WTC11 (cell line): ENCODE measurements around the gene SRPRA. TPM values are rescaled to one million over a fixed set of nuclear protein-coding genes. Genes with fewer than 3 reads are reported as not detected.

Experiments used
- AFF4 ChIP-seq: sonication (generic); formaldehyde crosslinking; IDR thresholded peaks from 2 replicates; pipeline ENCODE4 v1.8.1; 2023; ENCODE audit warnings: mild to moderate bottlenecking, missing genetic modification reagents, borderline replicate concordance
- ARID4B ChIP-seq: sonication (generic); formaldehyde crosslinking; IDR thresholded peaks from 2 replicates; pipeline ENCODE4 v1.8.0; 2023; ENCODE audit warnings: missing genetic modification reagents, mild to moderate bottlenecking, borderline replicate concordance
- ATF6 ChIP-seq: sonication (generic); formaldehyde crosslinking; IDR thresholded peaks from 2 replicates; pipeline ENCODE4 v1.8.1; 2023; ENCODE audit warnings: mild to moderate bottlenecking, missing genetic modification reagents
- CBFB ChIP-seq: sonication (generic); formaldehyde crosslinking; IDR thresholded peaks from 2 replicates; pipeline ENCODE4 v1.8.1; 2022; ENCODE audit warnings: mild to moderate bottlenecking, low read depth, missing genetic modification reagents
- CREB1 ChIP-seq: sonication (generic); formaldehyde crosslinking; IDR thresholded peaks from 2 replicates; pipeline ENCODE4 v1.8.0; 2023; ENCODE audit warnings: mild to moderate bottlenecking, missing genetic modification reagents
- CREM ChIP-seq: sonication (generic); formaldehyde crosslinking; IDR thresholded peaks from 2 replicates; pipeline ENCODE4 v1.8.1; 2022; ENCODE audit warnings: mild to moderate bottlenecking, missing genetic modification reagents, moderate library complexity
- CTCF ChIP-seq: fragments of 200-600 bp; IDR thresholded peaks from 2 replicates; pipeline ENCODE4 v1.8.0; 2022; ENCODE audit warnings: antibody characterized with exemption
- GRHL2 ChIP-seq: fragments of 250-450 bp; sonication (Bioruptor Pico); IDR thresholded peaks from 2 replicates; pipeline ENCODE4 v1.8.0; 2022; ENCODE audit warnings: mild to moderate bottlenecking, moderate library complexity; ENCODE audit not compliant: insufficient replicate concordance, severe bottlenecking
- MAX ChIP-seq: sonication (generic); formaldehyde crosslinking; IDR thresholded peaks from 2 replicates; pipeline ENCODE4 v1.8.0; 2022; ENCODE audit warnings: mild to moderate bottlenecking, missing genetic modification reagents
- NR3C1 ChIP-seq: sonication (generic); formaldehyde crosslinking; conservative IDR thresholded peaks from 2 replicates; pipeline ENCODE4 v1.8.1; 2023; ENCODE audit warnings: low read depth, mild to moderate bottlenecking, missing genetic modification reagents
- TEAD4 ChIP-seq: sonication (generic); formaldehyde crosslinking; IDR thresholded peaks from 2 replicates; pipeline ENCODE4 v1.8.0; 2022; ENCODE audit warnings: mild to moderate bottlenecking, missing genetic modification reagents
- USF2 ChIP-seq: sonication (generic); formaldehyde crosslinking; IDR thresholded peaks from 2 replicates; pipeline ENCODE4 v1.8.1; 2023; ENCODE audit warnings: mild to moderate bottlenecking, missing genetic modification reagents, moderate library complexity
- ZNF263 ChIP-seq: sonication (generic); formaldehyde crosslinking; IDR thresholded peaks from 2 replicates; pipeline ENCODE4 v1.8.1; 2022; ENCODE audit warnings: low read depth, mild to moderate bottlenecking, moderate library complexity, missing genetic modification reagents
- ZNF281 ChIP-seq: sonication (generic); formaldehyde crosslinking; IDR thresholded peaks from 2 replicates; pipeline ENCODE4 v1.8.0; 2023; ENCODE audit warnings: mild to moderate bottlenecking, missing genetic modification reagents
- ZNF317 ChIP-seq: sonication (generic); formaldehyde crosslinking; IDR thresholded peaks from 2 replicates; pipeline ENCODE4 v1.8.1; 2023; ENCODE audit warnings: low read depth, mild to moderate bottlenecking, moderate library complexity, missing genetic modification reagents, borderline replicate concordance
- ZNF425 ChIP-seq: fragments of 250-450 bp; sonication (Bioruptor Pico); conservative IDR thresholded peaks from 2 replicates; pipeline ENCODE4 v1.9.0; 2021; ENCODE audit warnings: mild to moderate bottlenecking
- total RNA-seq: library from RNA; stranded (reverse); gene quantifications from 3 replicates; pipeline ENCODE4 v1.2.3, GENCODE V29; 2021

SRPRA gene
- total RNA-seq, 1 experiment from 2014 or later, result 64.7 TPM

- TF ChIP-seq AFF4 (CRISPR knock-in tag) (peak; percentile 94; the same call in 1 of the 2 replicates), USF2 (CRISPR knock-in tag) (no peak; the same call in 1 of the 2 replicates), ZNF263 (CRISPR knock-in tag) (no peak), MAX (CRISPR knock-in tag) (peak; percentile 95), CBFB (peak; percentile 91), NR3C1 (CRISPR knock-in tag) (peak; percentile 94; the same call in 1 of the 2 replicates), CREB1 (CRISPR knock-in tag) (peak; percentile 85; the same call in 1 of the 2 replicates), ZNF317 (peak; percentile 65), ARID4B (peak; percentile 94), TEAD4 (CRISPR knock-in tag) (no peak), ZNF425 (CRISPR knock-in tag) (no peak), ATF6 (CRISPR knock-in tag) (no peak), GRHL2 (CRISPR knock-in tag) (no peak), CTCF (no peak), ZNF281 (CRISPR knock-in tag) (peak; percentile 83; the same call in 1 of the 2 replicates), CREM (CRISPR knock-in tag) (peak; percentile 81)
Measured at GRCh38 chr11:126303623-126304456, 35.1 kb upstream of the SRPRA start, which contains the start of gene DCPS (continued).
